ENCODE measurements around the gene ATXN1.

The ATXN1 gene

GRCh38 chr6:16752206-16752866 is 8.9 kb downstream of the ATXN1 start:
- POLR2A ChIA-PET, result interaction anchor here (0.9 kb wide), 1 partner anchor 9 kb away, joined by 4 read pairs; the partner anchor contains the start of gene ATXN1
- H3K27ac ChIP-seq (ENCODE audit: extremely low read depth, low read depth, low read length), result peak overlapping the region; percentile 55; the same call in 1 of the 2 replicates
- peak; percentile 68 for TF ChIP-seq ZEB2 (tag by site-specific recombination; IDR thresholded peaks at IDR 0.05)
- TF ChIP-seq SP7 (tag by site-specific recombination; IDR thresholded peaks at IDR 0.05), result peak; percentile 72
- peak; percentile 71; the same call in 1 of the 2 replicates for TF ChIP-seq MZF1 (tag by site-specific recombination; IDR thresholded peaks at IDR 0.05; ENCODE audit: borderline replicate concordance)
- TF ChIP-seq GFI1B (tag by site-specific recombination; IDR thresholded peaks at IDR 0.05), result 0 out of 2 replicates have a peak, but pooled peaks have one; percentile 5
- no peak for TF ChIP-seq ZNF549 (tag by site-specific recombination; IDR thresholded peaks at IDR 0.05)
- 0 out of 2 replicates have a peak, but pooled peaks have one; percentile 28 for TF ChIP-seq ZSCAN4 (tag by site-specific recombination; IDR thresholded peaks at IDR 0.05)
- TF ChIP-seq GLI4 (tag by site-specific recombination; IDR thresholded peaks at IDR 0.05), result no peak
- 0 out of 2 replicates have a peak, but pooled peaks have one; percentile 29 for TF ChIP-seq ZNF398 (tag by site-specific recombination; IDR thresholded peaks at IDR 0.05)
- TF ChIP-seq HOXD13 (CRISPR knock-in tag; IDR thresholded peaks at IDR 0.05; ENCODE audit: borderline replicate concordance), result peak; percentile 55; the same call in 1 of the 2 replicates
- TF ChIP-seq ZBTB20 (tag by site-specific recombination; IDR thresholded peaks at IDR 0.05), result peak; percentile 31; the same call in 1 of the 2 replicates
- TF ChIP-seq ZNF558 (tag by site-specific recombination; IDR thresholded peaks at IDR 0.05), result no peak; the same call in 1 of the 2 replicates
- TF ChIP-seq PRDM10 (tag by site-specific recombination; IDR thresholded peaks at IDR 0.05), result peak; percentile 59
- no peak for TF ChIP-seq ZNF274 (IDR thresholded peaks at IDR 0.05; ENCODE audit: low read length)
- TF ChIP-seq ZNF274 (tag by site-specific recombination; IDR thresholded peaks at IDR 0.05; ENCODE audit: borderline replicate concordance), result no peak
- no peak for TF ChIP-seq ZNF548 (tag by site-specific recombination; IDR thresholded peaks at IDR 0.05)
- TF ChIP-seq TCF7L2 (IDR thresholded peaks at IDR 0.05; ENCODE audit: borderline replicate concordance, low read depth, low read length), result no peak
- peak; percentile 23; the same call in 1 of the 2 replicates for TF ChIP-seq ZSCAN30 (tag by site-specific recombination; IDR thresholded peaks at IDR 0.05)
- no peak for TF ChIP-seq ZNF571 (tag by site-specific recombination; IDR thresholded peaks at IDR 0.05)
- no peak for TF ChIP-seq GLIS1 (tag by site-specific recombination; IDR thresholded peaks at IDR 0.05)
- TF ChIP-seq PRDM6 (tag by site-specific recombination; IDR thresholded peaks at IDR 0.05), result peak; percentile 99
- no peak for TF ChIP-seq ZNF121 (tag by site-specific recombination; IDR thresholded peaks at IDR 0.05)
- no peak for TF ChIP-seq PRDM2 (tag by site-specific recombination; IDR thresholded peaks at IDR 0.05; ENCODE audit: borderline replicate concordance)
- no peak for TF ChIP-seq RBAK (tag by site-specific recombination; IDR thresholded peaks at IDR 0.05)

More at GRCh38 chr6:16752206-16752866, 8.9 kb downstream of the ATXN1 start:
- CTCF ChIA-PET, result interaction anchor here (0.6 to 1.3 kb wide), 5 partner anchors 10 to 170 kb away, joined by 3 to 10 read pairs (median 3); no protein-coding TSS in a partner anchor
- H3K9me3 ChIP-seq (ENCODE audit: control insufficient read depth, insufficient read depth, low read depth, low read length), result no peaks in the 10 kb centered on the region
- H3K4me3 ChIP-seq (ENCODE audit: low read depth, low read length), result no peak overlapping the region
- peaks cover 0 to 6% of the 10 kb centered on the region in 2 experiments; a peak in 2 of 3 replicates for H3K36me3 ChIP-seq (ENCODE audit: control insufficient read depth in 2 of 2, insufficient read depth in 1 of 2, low read length in 2 of 2)
- H3K4me1 ChIP-seq (ENCODE audit: control insufficient read depth, insufficient read depth, low read length), result peaks cover 57% of the 10 kb centered on the region
